RWPE1 (cell line): ENCODE results near the gene TRAF3.

Experiments used
- CTCF ChIA-PET: fragments of 350-600 bp; sonication (Branson Sonifier 250); formaldehyde crosslinking; extraction: SDS; loops from one replicate; lab custom pipeline; 2021; lab: Yijun Ruan, JAX
- POLR2A ChIA-PET: fragments of 400-600 bp; formaldehyde crosslinking; extraction: SDS; loops from one replicate; lab custom pipeline; 2020; ENCODE audit warnings: antibody characterized with exemption; ENCODE audit not compliant: low non-redundant PET; lab: Yijun Ruan, JAX
- DNase-seq: peaks from one replicate; pipeline ENCODE4 v3.0.0; 2012; ENCODE audit warnings: low spot score
- H3K27ac ChIP-seq: fragments of 450-650 bp; 2 replicates; pipeline ENCODE4 v1.5.1; 2017
- CTCF ChIP-seq: fragments of 450-650 bp; conservative IDR thresholded peaks from 2 replicates; pipeline ENCODE4 v1.5.1; 2017; ENCODE audit warnings: low read depth, mild to moderate bottlenecking

TRAF3 gene

GRCh38 chr14:102796661-102797190, 19.5 kb downstream of the TRAF3 start:
- no peak for DNase-seq
- ChIA-PET CTCF (interaction anchor here (0.6 kb wide), 1 partner anchor 23 kb away, joined by 3 read pairs; no protein-coding TSS in a partner anchor), POLR2A (interaction anchor here (0.6 kb wide), 1 partner anchor 22 kb away, joined by 4 read pairs; no protein-coding TSS in a partner anchor)
- no peak for TF ChIP-seq CTCF
- H3K27ac ChIP-seq, result no peak overlapping the region

- DNase-seq, result no peak
- no peak overlapping the region for H3K27ac ChIP-seq
- ChIA-PET POLR2A (no interaction called here), CTCF (no interaction called here)
- no peak for TF ChIP-seq CTCF
Observed at GRCh38 chr14:102798926-102799325, 21.7 kb downstream of the TRAF3 start.

GRCh38 chr14:102799684-102800562, 22.7 kb downstream of the TRAF3 start:
- CTCF ChIA-PET, result interaction anchor here (0.6 kb wide), 1 partner anchor 24 kb away, joined by 5 read pairs; no protein-coding TSS in a partner anchor
- TF ChIP-seq CTCF, result no peak
- DNase-seq, result no peak
- H3K27ac ChIP-seq, result no peak overlapping the region
- POLR2A ChIA-PET, result no interaction called here

- ChIA-PET POLR2A (no interaction called here), CTCF (no interaction called here)
- TF ChIP-seq CTCF, result no peak
- no peak for DNase-seq
- H3K27ac ChIP-seq, result no peak overlapping the region
Observed at GRCh38 chr14:102802834-102803523, 25.7 kb downstream of the TRAF3 start.

- TF ChIP-seq CTCF, result no peak
- CTCF ChIA-PET, result no interaction called here
- no peak for DNase-seq
- no peak overlapping the region for H3K27ac ChIP-seq
- POLR2A ChIA-PET, result no interaction called here
Observed at GRCh38 chr14:102804858-102805257, 27.6 kb downstream of the TRAF3 start.

DNA sequence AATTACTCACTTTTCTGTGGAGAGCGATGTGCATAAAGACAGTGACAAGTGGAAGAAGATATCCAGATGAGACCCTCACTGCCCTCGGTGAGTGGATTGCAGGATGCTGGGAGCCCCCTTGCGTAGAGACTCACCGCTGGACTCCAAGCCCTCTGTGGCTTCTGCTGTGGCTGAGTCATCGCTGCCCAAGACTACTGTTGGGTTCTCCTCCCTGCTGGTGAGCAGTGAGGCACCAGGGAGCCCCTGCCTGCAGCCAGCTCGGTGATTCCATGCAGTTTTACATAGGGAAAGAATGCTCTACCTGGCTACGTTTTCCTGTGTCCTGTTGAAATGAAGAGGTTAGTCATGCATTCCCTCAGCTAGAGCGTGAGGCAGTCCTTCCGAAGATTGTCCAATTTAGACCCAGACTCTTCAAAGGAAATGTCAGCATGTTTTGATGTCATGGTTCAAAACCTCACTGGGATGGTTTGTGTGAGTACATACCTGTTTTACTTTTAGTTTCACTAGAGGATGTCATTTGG, 28.2 kb downstream of the TRAF3 start:
- POLR2A ChIA-PET, result no interaction called here
- no peak for DNase-seq
- no peak for TF ChIP-seq CTCF
- CTCF ChIA-PET, result no interaction called here
- no peak overlapping the region for H3K27ac ChIP-seq
